Measurements from ENCODE around the gene SHCBP1L. TPM values are rescaled to one million over a fixed set of nuclear protein-coding genes. Genes with fewer than 3 reads are reported as not detected.

SHCBP1L gene
- total RNA-seq, 2 experiments from 2014 or later, result not detected

DNA sequence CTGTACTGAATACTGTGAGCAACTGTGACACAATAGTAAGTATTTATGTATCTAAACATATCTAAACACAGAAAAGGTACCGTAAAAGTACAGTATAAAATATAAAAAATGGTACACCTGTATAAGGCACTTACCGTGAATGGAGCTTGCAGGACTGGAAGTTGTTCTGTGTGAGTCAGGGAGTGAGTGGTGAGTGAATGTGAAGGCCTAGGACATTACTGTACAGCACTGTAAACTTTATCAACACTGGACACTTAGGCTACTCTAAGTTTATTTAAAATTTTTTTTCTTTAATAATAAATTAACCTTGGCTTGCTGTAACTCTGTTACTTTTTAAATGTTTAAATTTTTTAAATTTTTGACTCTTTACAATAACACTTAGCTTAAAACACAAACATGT, 24.5 kb upstream of the SHCBP1L start:
- no peak for DNase-seq
- intact Hi-C loops (cut with micrococcal nuclease), result no loop called here
- H3K36me3 Mint-ChIP-seq, result no peaks in the 10 kb centered on the region
- peaks cover 6% of the 10 kb centered on the region for H3K27me3 Mint-ChIP-seq
- H3K27ac Mint-ChIP-seq, result no peak overlapping the region
- H3K4me3 Mint-ChIP-seq, result no peak overlapping the region
- ChIA-PET POLR2A (no interaction called here), CTCF (no interaction called here)
- H3K9me3 Mint-ChIP-seq, result peaks cover 1% of the 10 kb centered on the region
- no peaks in the 10 kb centered on the region for H3K4me1 Mint-ChIP-seq (ENCODE audit: low read depth)

GRCh38 chr1:182974506-182975191, 21.7 kb upstream of the SHCBP1L start:
- Mint-ChIP-seq H3K27me3 (peaks cover 9% of the 10 kb centered on the region), H3K27ac (no peak overlapping the region), H3K4me1 (ENCODE audit: low read depth) (no peaks in the 10 kb centered on the region), H3K36me3 (no peaks in the 10 kb centered on the region), H3K9me3 (no peaks in the 10 kb centered on the region), H3K4me3 (no peak overlapping the region)
- no peak for DNase-seq
- ChIA-PET CTCF (no interaction called here), POLR2A (no interaction called here)
- intact Hi-C loops (cut with micrococcal nuclease), result no loop called here

DNA sequence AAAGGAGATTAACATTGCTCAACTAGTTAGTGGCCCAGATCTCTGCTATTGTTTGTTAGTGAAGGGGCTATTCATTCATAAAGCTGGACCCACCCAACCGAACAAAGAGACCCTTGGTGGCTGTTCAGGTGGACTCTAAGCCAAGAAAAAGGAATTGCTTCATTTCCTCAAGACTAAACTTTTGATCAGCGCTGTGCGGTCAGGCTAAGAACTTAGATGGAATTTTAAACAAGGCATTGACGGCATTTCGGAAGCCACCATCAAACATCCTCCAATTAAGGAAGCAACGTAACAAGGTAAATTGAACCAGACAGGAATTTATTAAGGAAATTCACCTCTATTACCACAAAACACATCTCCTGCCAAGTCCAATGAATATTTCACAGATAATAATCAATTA, 19.9 kb upstream of the SHCBP1L start:
- CTCF ChIA-PET, result no interaction called here
- intact Hi-C loops (cut with micrococcal nuclease), result no loop called here
- no peak for DNase-seq
- H3K4me3 Mint-ChIP-seq, result no peak overlapping the region
- POLR2A ChIA-PET, result no interaction called here
- H3K4me1 Mint-ChIP-seq (ENCODE audit: low read depth), result no peaks in the 10 kb centered on the region
- peaks cover 13% of the 10 kb centered on the region for H3K27me3 Mint-ChIP-seq
- H3K36me3 Mint-ChIP-seq, result no peaks in the 10 kb centered on the region
- no peak overlapping the region for H3K27ac Mint-ChIP-seq
- no peaks in the 10 kb centered on the region for H3K9me3 Mint-ChIP-seq

DNA sequence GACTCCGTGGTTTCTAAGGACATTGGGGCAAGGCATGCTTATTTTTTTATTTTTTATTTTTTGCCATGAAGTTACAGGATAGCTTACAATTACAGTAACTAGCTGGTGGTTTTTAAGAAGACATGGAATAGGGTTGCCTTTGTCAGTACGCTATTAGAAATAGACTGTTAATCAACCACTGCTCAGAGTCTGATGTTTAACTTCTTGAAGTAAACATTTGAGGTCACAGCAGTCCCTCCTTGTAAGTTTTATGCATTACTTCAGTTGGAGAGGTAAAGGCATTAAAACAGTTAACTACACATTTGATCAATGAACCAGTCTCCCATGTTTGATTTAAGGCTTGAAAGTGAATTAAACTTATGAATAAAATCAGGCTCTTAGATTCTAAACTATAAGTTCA, 19.3 kb upstream of the SHCBP1L start:
- H3K36me3 Mint-ChIP-seq, result no peaks in the 10 kb centered on the region
- intact Hi-C loops (cut with micrococcal nuclease), result no loop called here
- peaks cover 13% of the 10 kb centered on the region for H3K27me3 Mint-ChIP-seq
- no peak for DNase-seq
- H3K4me3 Mint-ChIP-seq, result no peak overlapping the region
- CTCF ChIA-PET, result no interaction called here
- POLR2A ChIA-PET, result no interaction called here
- H3K4me1 Mint-ChIP-seq (ENCODE audit: low read depth), result no peaks in the 10 kb centered on the region
- no peak overlapping the region for H3K27ac Mint-ChIP-seq
- no peaks in the 10 kb centered on the region for H3K9me3 Mint-ChIP-seq

DNA sequence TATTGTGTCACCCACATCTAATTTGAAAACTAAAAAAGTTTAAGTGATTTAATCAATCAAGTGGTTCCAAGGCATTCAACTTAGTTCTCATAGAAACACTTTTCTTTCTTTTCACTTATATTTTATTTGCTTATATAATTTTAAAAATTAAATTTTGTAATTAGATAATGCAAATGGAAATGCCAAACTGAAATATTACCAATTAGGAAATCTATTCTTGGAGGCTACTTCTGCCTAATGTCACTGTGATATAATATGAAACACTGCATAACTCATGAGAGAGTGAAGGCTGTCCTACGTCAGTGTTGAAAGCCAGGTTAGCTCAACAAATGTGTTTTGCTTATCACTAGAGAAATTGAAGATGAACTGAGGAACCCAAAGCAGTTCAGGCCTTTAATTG, 18.3 kb upstream of the SHCBP1L start:
- CTCF ChIA-PET, result no interaction called here
- Mint-ChIP-seq H3K27me3 (peaks cover 13% of the 10 kb centered on the region), H3K4me1 (ENCODE audit: low read depth) (no peaks in the 10 kb centered on the region), H3K4me3 (no peak overlapping the region), H3K36me3 (no peaks in the 10 kb centered on the region), H3K27ac (no peak overlapping the region), H3K9me3 (no peaks in the 10 kb centered on the region)
- POLR2A ChIA-PET, result no interaction called here
- intact Hi-C loops (cut with micrococcal nuclease), result no loop called here
- no peak for DNase-seq

DNA sequence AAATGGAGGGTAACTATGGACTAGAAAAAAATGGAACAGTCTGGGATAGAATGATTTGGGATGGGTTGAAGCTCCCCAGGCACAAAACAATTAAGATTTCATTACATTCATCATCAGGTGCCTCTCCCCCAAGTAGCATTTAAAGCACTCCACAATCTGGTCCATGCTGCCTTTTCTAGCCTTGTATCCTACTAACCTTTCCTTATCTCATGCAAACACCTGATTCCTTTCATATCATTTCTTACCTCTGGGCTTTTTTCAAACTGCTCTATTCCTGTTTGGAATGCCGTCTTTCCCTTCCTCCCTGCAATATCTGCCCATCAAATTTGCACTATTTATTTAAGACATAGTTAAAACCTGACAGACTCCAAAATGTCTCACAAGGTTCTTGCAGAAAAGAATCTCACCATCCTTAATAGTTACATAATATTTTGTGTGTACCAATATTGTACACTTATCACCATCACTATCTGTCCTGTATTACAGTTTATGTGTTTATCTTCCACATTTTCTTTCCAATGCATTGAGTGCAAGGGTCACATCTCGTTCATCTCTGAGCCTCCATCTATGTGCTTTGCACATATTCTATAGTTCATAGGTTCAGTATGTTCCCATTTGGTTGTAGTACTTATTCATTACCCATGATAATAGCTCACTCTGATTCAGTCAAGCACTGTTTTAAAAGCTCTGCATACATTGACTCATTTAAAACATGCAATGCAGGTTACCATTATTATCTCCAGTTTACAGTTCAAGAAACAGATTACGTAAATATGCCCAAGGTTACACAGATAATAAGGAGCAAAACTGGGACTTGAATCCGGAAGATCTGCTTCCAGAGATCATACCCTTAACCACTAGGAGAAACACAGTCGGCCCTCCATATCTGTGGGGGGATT, 16.1 kb upstream of the SHCBP1L start:
- no peaks in the 10 kb centered on the region for H3K4me1 Mint-ChIP-seq (ENCODE audit: low read depth)
- no peak overlapping the region for H3K27ac Mint-ChIP-seq
- no peaks in the 10 kb centered on the region for H3K9me3 Mint-ChIP-seq
- no peaks in the 10 kb centered on the region for H3K36me3 Mint-ChIP-seq
- intact Hi-C loops (cut with micrococcal nuclease), result no loop called here
- POLR2A ChIA-PET, result no interaction called here
- CTCF ChIA-PET, result no interaction called here
- no peak overlapping the region for H3K4me3 Mint-ChIP-seq
- DNase-seq, result no peak
- H3K27me3 Mint-ChIP-seq, result peaks cover 11% of the 10 kb centered on the region

DNA sequence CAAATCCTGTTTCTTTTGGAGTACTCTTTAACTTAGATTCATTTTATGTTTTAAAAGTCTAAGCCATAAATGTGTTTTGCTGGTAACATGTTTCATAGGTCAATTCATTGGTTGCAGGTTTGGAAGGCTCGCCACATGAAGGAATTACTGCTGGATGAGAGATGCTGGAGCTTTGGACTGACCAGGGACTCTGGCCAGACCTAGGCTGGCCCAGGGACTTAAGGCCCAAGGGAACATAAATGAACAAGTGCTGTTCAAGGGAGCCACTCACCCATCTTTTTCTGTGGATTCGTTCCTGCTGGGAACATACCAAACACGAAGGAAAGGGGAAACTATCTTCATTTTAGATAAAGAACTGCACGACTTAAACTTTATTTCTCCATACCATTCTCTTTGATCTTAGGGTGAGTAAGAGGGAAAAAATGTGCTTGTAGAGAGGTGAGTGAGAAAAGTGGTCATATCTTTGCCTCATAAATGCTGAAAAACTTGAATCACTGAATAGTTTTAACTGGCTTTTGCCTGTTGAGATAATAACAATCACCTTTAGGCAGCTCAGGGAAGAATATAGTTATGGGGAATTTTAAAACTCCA, 15.3 kb upstream of the SHCBP1L start:
- ChIA-PET POLR2A (no interaction called here), CTCF (no interaction called here)
- intact Hi-C loops (cut with micrococcal nuclease), result no loop called here
- no peaks in the 10 kb centered on the region for H3K36me3 Mint-ChIP-seq
- H3K27ac Mint-ChIP-seq, result no peak overlapping the region
- no peak for DNase-seq
- H3K4me3 Mint-ChIP-seq, result no peak overlapping the region
- H3K4me1 Mint-ChIP-seq (ENCODE audit: low read depth), result no peaks in the 10 kb centered on the region
- no peaks in the 10 kb centered on the region for H3K9me3 Mint-ChIP-seq
- H3K27me3 Mint-ChIP-seq, result peaks cover 9% of the 10 kb centered on the region

GRCh38 chr1:182965861-182966260, 12.9 kb upstream of the SHCBP1L start:
- no peak overlapping the region for H3K4me3 Mint-ChIP-seq
- ChIA-PET CTCF (no interaction called here), POLR2A (no interaction called here)
- H3K9me3 Mint-ChIP-seq, result no peaks in the 10 kb centered on the region
- H3K36me3 Mint-ChIP-seq, result no peaks in the 10 kb centered on the region
- no peak overlapping the region for H3K27ac Mint-ChIP-seq
- intact Hi-C loops (cut with micrococcal nuclease), result no loop called here
- H3K4me1 Mint-ChIP-seq (ENCODE audit: low read depth), result no peaks in the 10 kb centered on the region
- peaks cover 5% of the 10 kb centered on the region for H3K27me3 Mint-ChIP-seq
- DNase-seq, result no peak

DNA sequence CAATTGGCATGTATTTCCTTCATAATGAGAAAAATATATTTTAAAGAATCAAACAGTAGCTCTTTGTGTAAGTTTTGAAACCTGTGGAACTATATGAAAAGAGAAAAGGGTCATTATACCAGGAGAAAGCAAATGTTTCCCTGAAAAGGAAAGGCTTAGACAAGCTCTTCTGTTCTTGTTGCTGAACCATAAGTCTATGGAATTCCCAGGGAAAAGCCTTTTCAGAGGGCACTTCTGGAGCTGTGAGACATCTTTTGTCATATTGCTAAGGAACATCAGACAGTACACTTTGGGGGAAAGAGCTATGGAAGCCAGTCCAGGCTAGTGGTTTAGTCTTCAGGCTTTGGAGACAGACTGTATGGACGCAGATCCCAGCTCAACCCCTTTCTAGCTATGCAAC, 12.1 kb upstream of the SHCBP1L start:
- intact Hi-C loops (cut with micrococcal nuclease), result no loop called here
- Mint-ChIP-seq H3K27ac (no peak overlapping the region), H3K9me3 (no peaks in the 10 kb centered on the region), H3K36me3 (no peaks in the 10 kb centered on the region), H3K27me3 (peaks cover 5% of the 10 kb centered on the region), H3K4me3 (no peak overlapping the region), H3K4me1 (ENCODE audit: low read depth) (no peaks in the 10 kb centered on the region)
- ChIA-PET CTCF (interaction anchor here (0.8 kb wide), 1 partner anchor 317 kb away, joined by 3 read pairs; no protein-coding TSS in a partner anchor), POLR2A (no interaction called here)
- no peak for DNase-seq

GRCh38 chr1:182962554-182963115, 9.7 kb upstream of the SHCBP1L start:
- peak; percentile 57 for DNase-seq
- Mint-ChIP-seq H3K9me3 (no peaks in the 10 kb centered on the region), H3K4me3 (no peak overlapping the region), H3K27me3 (peaks cover 2% of the 10 kb centered on the region), H3K27ac (no peak overlapping the region), H3K36me3 (no peaks in the 10 kb centered on the region), H3K4me1 (ENCODE audit: low read depth) (no peaks in the 10 kb centered on the region)
- intact Hi-C loops (cut with micrococcal nuclease), result loop anchor here (1.0 to 5.0 kb wide), 2 partner anchors 62 to 265 kb away; no protein-coding TSS in a partner anchor
- POLR2A ChIA-PET, result no interaction called here
- CTCF ChIA-PET, result interaction anchor here (0.5 to 1.5 kb wide), 6 partner anchors 24 to 722 kb away, joined by 3 to 14 read pairs (median 4); no protein-coding TSS in a partner anchor

DNA sequence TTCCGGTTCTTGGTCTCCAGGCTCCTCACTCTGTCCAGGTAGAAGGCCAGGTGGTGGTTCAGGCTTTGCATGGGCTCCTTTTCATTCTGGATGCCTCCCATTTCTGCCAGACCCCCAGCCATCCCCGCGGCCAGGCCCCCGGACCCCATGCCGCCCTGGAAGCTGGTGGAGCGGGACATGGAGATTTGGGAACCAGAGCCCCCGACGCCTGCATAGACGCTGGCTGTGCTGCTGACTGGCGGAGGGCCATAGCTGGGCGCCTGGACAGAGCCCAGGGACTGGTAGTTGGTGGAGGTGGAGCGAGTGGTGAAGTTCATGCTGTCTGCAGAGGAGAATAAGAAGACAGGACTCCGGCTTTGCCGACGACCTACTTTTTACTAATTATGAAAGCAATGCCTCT, 7.1 kb upstream of the SHCBP1L start:
- ChIA-PET POLR2A (no interaction called here), CTCF (no interaction called here)
- Mint-ChIP-seq H3K27me3 (peaks cover 12% of the 10 kb centered on the region), H3K9me3 (no peaks in the 10 kb centered on the region), H3K4me3 (no peak overlapping the region), H3K4me1 (ENCODE audit: low read depth) (no peaks in the 10 kb centered on the region), H3K27ac (no peak overlapping the region), H3K36me3 (no peaks in the 10 kb centered on the region)
- no peak for DNase-seq
- intact Hi-C loops (cut with micrococcal nuclease), result loop anchor here (5.0 kb wide), 1 partner anchor 267 kb away; no protein-coding TSS in a partner anchor

GRCh38 chr1:182957902-182958395, 5.0 kb upstream of the SHCBP1L start:
- CTCF ChIA-PET, result interaction anchor here (0.9 kb wide), 1 partner anchor 270 kb away, joined by 3 read pairs; no protein-coding TSS in a partner anchor
- Mint-ChIP-seq H3K36me3 (no peaks in the 10 kb centered on the region), H3K4me1 (ENCODE audit: low read depth) (no peaks in the 10 kb centered on the region), H3K9me3 (no peaks in the 10 kb centered on the region), H3K27ac (no peak overlapping the region), H3K27me3 (peaks cover 16% of the 10 kb centered on the region), H3K4me3 (no peak overlapping the region)
- DNase-seq, result no peak
- POLR2A ChIA-PET, result no interaction called here
- intact Hi-C loops (cut with micrococcal nuclease), result no loop called here

All from activated CD4-positive, alpha-beta memory T cell treated with anti-CD3 and anti-CD28 coated beads for 36 hours (primary cell).